H9 (cell line): ENCODE results near the gene AMIGO3. TPM values are rescaled to one million over a fixed set of nuclear protein-coding genes. Genes with fewer than 3 reads are reported as not detected.

Source experiments
- DNase-seq: peaks from one replicate; pipeline ENCODE4 v3.0.0-alpha.2; 2017
- H2AFZ ChIP-seq: one replicate; pipeline ENCODE4 v1.6.1; 2013; ENCODE audit warnings: mild to moderate bottlenecking, low read length, control low read depth, moderate library complexity
- H2AK5ac ChIP-seq: 2 replicates; pipeline ENCODE4 v1.6.1; 2013; ENCODE audit warnings: low read length, control low read depth, mixed read lengths; ENCODE audit not compliant: insufficient read length
- H2BK120ac ChIP-seq: one replicate; pipeline ENCODE4 v1.6.1; 2013; ENCODE audit warnings: low read depth, mild to moderate bottlenecking, low read length, control low read depth, inconsistent platforms; ENCODE audit not compliant: poor library complexity, severe bottlenecking
- H2BK12ac ChIP-seq: 2 replicates; pipeline ENCODE4 v1.6.1; 2013; ENCODE audit warnings: low read length, control low read depth, mixed read lengths, low read depth; ENCODE audit not compliant: insufficient read length
- H2BK15ac ChIP-seq: 2 replicates; pipeline ENCODE4 v1.6.1; 2013; ENCODE audit warnings: low read depth, low read length, control low read depth
- H2BK20ac ChIP-seq: one replicate; pipeline ENCODE4 v1.6.1; 2013; ENCODE audit warnings: low read depth, mild to moderate bottlenecking, low read length, control low read depth, inconsistent platforms; ENCODE audit not compliant: poor library complexity, severe bottlenecking
- H2BK5ac ChIP-seq: 2 replicates; pipeline ENCODE4 v1.6.1; 2013; ENCODE audit warnings: low read length, control low read depth, mixed read lengths; ENCODE audit not compliant: insufficient read length
- H3K14ac ChIP-seq: 2 replicates; pipeline ENCODE4 v1.6.1; 2013; ENCODE audit warnings: low read length, control low read depth; ENCODE audit not compliant: insufficient read depth
- H3K18ac ChIP-seq: 2 replicates; pipeline ENCODE4 v1.6.1; 2013; ENCODE audit warnings: low read depth, mild to moderate bottlenecking, mixed read lengths, low read length, control low read depth; ENCODE audit not compliant: insufficient read length
- H3K23ac ChIP-seq: 2 replicates; pipeline ENCODE4 v1.6.1; 2013; ENCODE audit warnings: low read length, control low read depth, mixed read lengths, low read depth; ENCODE audit not compliant: insufficient read length
- H3K23me2 ChIP-seq: 2 replicates; pipeline ENCODE4 v1.6.1; 2013; ENCODE audit warnings: low read depth, mild to moderate bottlenecking, mixed read lengths, low read length, control low read depth; ENCODE audit not compliant: insufficient read length, poor library complexity, severe bottlenecking
- H3K27ac ChIP-seq: 2 replicates; pipeline ENCODE4 v1.5.1; 2013; ENCODE audit warnings: low read length, control low read depth, mixed read lengths, low read depth; ENCODE audit not compliant: insufficient read length
- H3K27me3 ChIP-seq: 2 replicates; pipeline ENCODE4 v1.6.1; 2013; ENCODE audit warnings: low read length, control low read depth, inconsistent platforms; ENCODE audit not compliant: insufficient read depth
- H3K4ac ChIP-seq: 2 replicates; pipeline ENCODE4 v1.6.1; 2013; ENCODE audit warnings: low read depth, mild to moderate bottlenecking, control low read depth, inconsistent platforms, low read length, moderate library complexity
- H3K4me1 ChIP-seq: 2 replicates; pipeline ENCODE4 v1.6.1; 2013; ENCODE audit warnings: low read length, control low read depth, inconsistent platforms; ENCODE audit not compliant: insufficient read depth
- H3K4me2 ChIP-seq: 2 replicates; pipeline ENCODE4 v1.6.1; 2013; ENCODE audit warnings: low read length, control low read depth, mixed read lengths; ENCODE audit not compliant: insufficient read length, insufficient read depth
- H3K56ac ChIP-seq: 2 replicates; pipeline ENCODE4 v1.6.1; 2013; ENCODE audit warnings: low read depth, mild to moderate bottlenecking, mixed read lengths, low read length, control low read depth; ENCODE audit not compliant: insufficient read length
- H3K79me1 ChIP-seq: 2 replicates; pipeline ENCODE4 v1.6.1; 2013; ENCODE audit warnings: low read depth, mild to moderate bottlenecking, moderate library complexity, low read length, control low read depth, inconsistent platforms; ENCODE audit not compliant: insufficient read depth, poor library complexity, severe bottlenecking
- H3K79me2 ChIP-seq: 2 replicates; pipeline ENCODE4 v1.6.1; 2013; ENCODE audit warnings: low read length, control low read depth, inconsistent platforms; ENCODE audit not compliant: insufficient read depth
- H3K9ac ChIP-seq: 2 replicates; pipeline ENCODE4 v1.6.1; 2013; ENCODE audit warnings: low read length, control low read depth, mixed read lengths; ENCODE audit not compliant: insufficient read length; ENCODE audit errors: extremely low read depth
- H3K9me3 ChIP-seq: one replicate; pipeline ENCODE4 v1.6.1; 2013; ENCODE audit warnings: low read depth, low read length, inconsistent platforms; ENCODE audit not compliant: control insufficient read depth
- H3T11ph ChIP-seq: one replicate; pipeline ENCODE4 v1.6.1; 2013; ENCODE audit warnings: mild to moderate bottlenecking, low read length, control low read depth, inconsistent platforms
- H4K20me1 ChIP-seq: one replicate; pipeline ENCODE4 v1.6.1; 2013; ENCODE audit not compliant: control insufficient read depth, insufficient read length, insufficient read depth
- H4K5ac ChIP-seq: 2 replicates; pipeline ENCODE4 v1.6.1; 2013; ENCODE audit warnings: low read depth, mild to moderate bottlenecking, mixed read lengths, low read length, control low read depth; ENCODE audit not compliant: insufficient read length
- H4K8ac ChIP-seq: replicated peaks from 2 replicates; pipeline ENCODE4 v1.6.1; 2013; ENCODE audit warnings: low read length, control low read depth, mixed read lengths, low read depth; ENCODE audit not compliant: insufficient read length
- H4K91ac ChIP-seq: 2 replicates; pipeline ENCODE4 v1.6.1; 2013; ENCODE audit warnings: low read depth, mild to moderate bottlenecking, moderate library complexity, mixed read lengths, low read length, control low read depth; ENCODE audit not compliant: insufficient read length
- H3K27ac Mint-ChIP-seq, 3 experiments: 2 replicates in 2 of 3; 3 replicates in 1 of 3; pipeline ENCODE4 v1.8.0; 2020 to 2021; ENCODE audit warnings: mixed read lengths in 3 of 3, mild to moderate bottlenecking in 1 of 3, moderate library complexity in 1 of 3
- H3K27me3 Mint-ChIP-seq: 2 replicates; pipeline ENCODE4 v1.8.0; 2021; ENCODE audit warnings: low read depth, mild to moderate bottlenecking, moderate library complexity, mixed read lengths
- H3K36me3 Mint-ChIP-seq, 3 experiments: 2 replicates in 2 of 3; 3 replicates in 1 of 3; pipeline ENCODE4 v1.8.0; 2020 to 2021; ENCODE audit warnings: low read depth in 3 of 3, mixed read lengths in 3 of 3; ENCODE audit not compliant: insufficient read depth in 1 of 3
- H3K4me1 Mint-ChIP-seq, 2 experiments: 2 replicates each; pipeline ENCODE4 v1.8.0; 2020; ENCODE audit warnings: mixed read lengths in 2 of 2
- H3K4me3 Mint-ChIP-seq, 2 experiments: 2 replicates in 1 of 2; 3 replicates in 1 of 2; pipeline ENCODE4 v1.8.0; 2020 to 2021; ENCODE audit warnings: mild to moderate bottlenecking in 2 of 2, mixed read lengths in 2 of 2, moderate library complexity in 1 of 2
- H3K9me3 Mint-ChIP-seq, 2 experiments: 2 replicates in 1 of 2; 3 replicates in 1 of 2; pipeline ENCODE4 v1.8.0; 2020; ENCODE audit warnings: mild to moderate bottlenecking in 2 of 2, mixed read lengths in 2 of 2, moderate library complexity in 1 of 2
- WGBS: extraction: QIAGEN DNeasy Blood & Tissue Kit; methylation state at CpG from one replicate; pipeline ENCODE4 v1.1.7; 2013; ENCODE audit warnings: missing lambda C conversion rate, low lambda C conversion rate, mixed read lengths; ENCODE audit not compliant: insufficient read length; ENCODE audit errors: extremely low coverage; 5-methylcytosine and 5-hydroxymethylcytosine counted together
- total RNA-seq: library from RNA; stranded (reverse); gene quantifications from 2 replicates; pipeline ENCODE4 v1.2.1, GENCODE V29; 2021
- TF ChIP-seq, protein P1 (sequence below): fragments of 200-600 bp; sonication (generic); conservative IDR thresholded peaks from 3 replicates; pipeline ENCODE4 v1.8.0; 2021; ENCODE audit warnings: antibody characterized with exemption, mild to moderate bottlenecking

Gene AMIGO3
- total RNA-seq, 1 experiment from 2014 or later: 3.8 TPM

DNA sequence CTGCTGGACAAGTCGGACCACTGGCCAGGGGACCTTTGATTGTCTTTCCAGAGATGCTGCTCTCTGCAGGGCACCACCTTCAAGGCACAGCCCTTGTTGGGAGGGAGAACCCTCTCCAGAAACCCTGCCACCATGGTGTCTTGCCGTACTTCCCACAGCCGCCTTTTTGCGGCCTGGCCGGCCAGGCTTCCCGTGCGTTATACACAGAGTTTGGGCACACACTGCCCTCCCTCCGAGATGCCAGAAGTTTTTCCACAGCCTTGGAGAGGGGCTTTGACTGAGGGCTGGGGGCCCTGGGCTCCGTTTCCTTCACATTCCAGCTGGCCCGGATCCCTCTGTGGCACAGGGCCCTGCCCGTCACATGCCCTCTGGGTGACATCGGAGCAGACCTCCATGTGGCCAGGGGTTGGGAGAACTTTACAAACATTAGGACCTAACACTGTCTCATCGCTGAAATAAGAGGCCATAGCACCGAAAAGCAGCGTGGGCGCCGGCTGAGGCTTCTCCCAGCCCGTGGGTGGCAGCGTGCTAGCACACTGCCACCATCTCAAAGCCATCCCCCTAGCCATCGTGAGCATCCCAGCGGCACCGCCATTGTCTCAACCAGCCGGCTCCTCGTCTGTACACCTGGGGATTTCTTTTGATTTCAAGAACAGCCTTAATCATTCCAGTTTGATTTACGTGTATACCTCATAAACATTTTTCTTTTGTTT, 51.6 kb downstream of the AMIGO3 start:
- H3K4me1 Mint-ChIP-seq: peaks cover 23 to 31% of the 10 kb centered on the region in 2 experiments
- H4K5ac ChIP-seq: no peak overlapping the region
- no peak for DNase-seq
- no peaks in the 10 kb centered on the region for H3K27me3 ChIP-seq
- H3K23ac ChIP-seq: no peak overlapping the region
- H3K27ac Mint-ChIP-seq: peak overlapping the region in 2 of 3 experiments; percentile 6 to 79; a peak in 2 of 7 replicates
- no CpG with 5 or more reads among the region's 25 CpGs for WGBS
- TF ChIP-seq, protein P1, sequence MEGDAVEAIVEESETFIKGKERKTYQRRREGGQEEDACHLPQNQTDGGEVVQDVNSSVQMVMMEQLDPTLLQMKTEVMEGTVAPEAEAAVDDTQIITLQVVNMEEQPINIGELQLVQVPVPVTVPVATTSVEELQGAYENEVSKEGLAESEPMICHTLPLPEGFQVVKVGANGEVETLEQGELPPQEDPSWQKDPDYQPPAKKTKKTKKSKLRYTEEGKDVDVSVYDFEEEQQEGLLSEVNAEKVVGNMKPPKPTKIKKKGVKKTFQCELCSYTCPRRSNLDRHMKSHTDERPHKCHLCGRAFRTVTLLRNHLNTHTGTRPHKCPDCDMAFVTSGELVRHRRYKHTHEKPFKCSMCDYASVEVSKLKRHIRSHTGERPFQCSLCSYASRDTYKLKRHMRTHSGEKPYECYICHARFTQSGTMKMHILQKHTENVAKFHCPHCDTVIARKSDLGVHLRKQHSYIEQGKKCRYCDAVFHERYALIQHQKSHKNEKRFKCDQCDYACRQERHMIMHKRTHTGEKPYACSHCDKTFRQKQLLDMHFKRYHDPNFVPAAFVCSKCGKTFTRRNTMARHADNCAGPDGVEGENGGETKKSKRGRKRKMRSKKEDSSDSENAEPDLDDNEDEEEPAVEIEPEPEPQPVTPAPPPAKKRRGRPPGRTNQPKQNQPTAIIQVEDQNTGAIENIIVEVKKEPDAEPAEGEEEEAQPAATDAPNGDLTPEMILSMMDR: no peak
- H2BK20ac ChIP-seq: no peak overlapping the region
- H3K23me2 ChIP-seq: no peaks in the 10 kb centered on the region
- no peaks in the 10 kb centered on the region for H3K79me1 ChIP-seq
- no peaks in the 10 kb centered on the region for H3K9me3 ChIP-seq
- no peak overlapping the region for H3K9ac ChIP-seq
- H4K91ac ChIP-seq: no peak overlapping the region
- no peak overlapping the region for H3K14ac ChIP-seq
- H2BK5ac ChIP-seq: no peak overlapping the region
- no peak overlapping the region for H2AK5ac ChIP-seq
- no peak overlapping the region for H3K18ac ChIP-seq
- no peak overlapping the region for H3K56ac ChIP-seq
- no peaks in the 10 kb centered on the region for H4K20me1 ChIP-seq
- H3K4me2 ChIP-seq: no peak overlapping the region
- no peak overlapping the region for H2BK15ac ChIP-seq
- no peak overlapping the region for H2AFZ ChIP-seq
- no peaks in the 10 kb centered on the region; the same call in 1 of the 2 replicates for H3K27me3 Mint-ChIP-seq
- H3K9me3 Mint-ChIP-seq: no peaks in the 10 kb centered on the region
- no peaks in the 10 kb centered on the region; a peak in 1 of 7 replicates for H3K36me3 Mint-ChIP-seq
- H3T11ph ChIP-seq: no peak overlapping the region
- no peak overlapping the region for H2BK120ac ChIP-seq
- H3K4ac ChIP-seq: no peak overlapping the region
- H2BK12ac ChIP-seq: no peak overlapping the region
- no peaks in the 10 kb centered on the region for H3K79me2 ChIP-seq
- H3K27ac ChIP-seq: no peak overlapping the region
- H4K8ac ChIP-seq: no peak overlapping the region
- no peaks in the 10 kb centered on the region; the same call in 1 of the 2 replicates for H3K4me1 ChIP-seq
- H3K4me3 Mint-ChIP-seq: no peak overlapping the region

Other genes starting within 250 kb of the AMIGO3 start
- 93.0 and 94.0 TPM in 2 replicates for gene DAG1, start 249.4 kb downstream of the AMIGO3 start, total RNA-seq
- gene BSN, start 165.2 kb downstream of the AMIGO3 start, total RNA-seq: 1.9 and 2.4 TPM in 2 replicates
- gene APEH, start 45.3 kb downstream of the AMIGO3 start, total RNA-seq: 215 and 220 TPM in 2 replicates
- 8.9 and 9.3 TPM in 2 replicates for gene MST1, start 30.2 kb downstream of the AMIGO3 start, total RNA-seq
- gene RNF123, start 30.1 kb downstream of the AMIGO3 start, total RNA-seq: 39.9 and 40.6 TPM in 2 replicates
- 29.1 and 31.1 TPM in 2 replicates for gene GMPPB, start 4.3 kb upstream of the AMIGO3 start, total RNA-seq
- gene IP6K1, start 66.9 kb upstream of the AMIGO3 start, total RNA-seq: 42.0 and 42.2 TPM in 2 replicates
- gene CDHR4, start 80.2 kb upstream of the AMIGO3 start, total RNA-seq: not detected in 2 replicates
- 1.2 and 1.4 TPM in 2 replicates for gene INKA1, start 83.6 kb upstream of the AMIGO3 start, total RNA-seq
- 0.85 and 1.0 TPM in 2 replicates for gene UBA7, start 94.3 kb upstream of the AMIGO3 start, total RNA-seq
- 30.9 and 36.7 TPM in 2 replicates for gene TRAIP, start 136.9 kb upstream of the AMIGO3 start, total RNA-seq
- gene CAMKV, start 150.2 kb upstream of the AMIGO3 start, total RNA-seq: 50.4 and 54.2 TPM in 2 replicates
- 4.9 and 5.3 TPM in 2 replicates for gene MST1R, start 184.2 kb upstream of the AMIGO3 start, total RNA-seq
- 10.0 and 10.9 TPM in 2 replicates for gene MON1A, start 210.1 kb upstream of the AMIGO3 start, total RNA-seq
- gene RBM6, start 220.5 kb upstream of the AMIGO3 start, total RNA-seq: 81.4 and 90.7 TPM in 2 replicates